Keratinocyte (primary cell): ENCODE data around the gene OR2F2. TPM values are rescaled to one million over a fixed set of nuclear protein-coding genes. Genes with fewer than 3 reads are reported as not detected.

ENCODE experiments used
- DNase-seq: peaks from one replicate; pipeline ENCODE4 v3.0.0-alpha.2; 2011; ENCODE audit warnings: low read depth, missing footprints, low spot score
- FAIRE-seq: peaks from 2 replicates; lab custom pipeline; 2011; peaks lifted over from hg19 to GRCh38; lab: Jason Lieb, UNC
- H2AFZ ChIP-seq: 2 replicates; pipeline ENCODE4 v1.6.0; 2012; ENCODE audit warnings: low read length, control low read depth, inconsistent platforms; ENCODE audit not compliant: control insufficient read depth
- H3K27ac ChIP-seq: 2 replicates; pipeline ENCODE4 v1.5.1; 2011; ENCODE audit warnings: low read length; ENCODE audit not compliant: control insufficient read depth, insufficient read depth
- H3K27me3 ChIP-seq: 3 replicates; pipeline ENCODE4 v1.6.0; 2011; ENCODE audit warnings: low read length; ENCODE audit not compliant: control insufficient read depth, insufficient read depth; ENCODE audit errors: extremely low read depth
- H3K36me3 ChIP-seq, 2 experiments: 2 replicates in 1 of 2; 3 replicates in 1 of 2; pipeline ENCODE4 v1.5.1; 2011; ENCODE audit warnings: low read length in 2 of 2, mild to moderate bottlenecking in 1 of 2; ENCODE audit not compliant: control insufficient read depth in 2 of 2, insufficient read depth in 2 of 2; ENCODE audit errors: extremely low read depth in 1 of 2
- H3K4me1 ChIP-seq: 3 replicates; pipeline ENCODE4 v1.5.1; 2011; ENCODE audit warnings: low read length; ENCODE audit not compliant: control insufficient read depth, insufficient read depth; ENCODE audit errors: extremely low read depth
- H3K4me2 ChIP-seq: 3 replicates; pipeline ENCODE4 v1.6.0; 2011; ENCODE audit warnings: low read depth, low read length; ENCODE audit not compliant: control insufficient read depth, insufficient read depth; ENCODE audit errors: extremely low read depth
- H3K4me3 ChIP-seq, 3 experiments: fragments of 200-600 bp in 1 of 3; sonication (generic) in 1 of 3; 2 replicates in 2 of 3; 3 replicates in 1 of 3; pipeline ENCODE4 v1.5.1; 2011 to 2016; ENCODE audit warnings: low read length in 3 of 3, mild to moderate bottlenecking in 3 of 3, control low read depth in 2 of 3, inconsistent platforms in 1 of 3, low read depth in 1 of 3, mixed read lengths in 1 of 3, mixed run types in 1 of 3, moderate library complexity in 1 of 3; ENCODE audit not compliant: control insufficient read depth in 2 of 3, insufficient read depth in 2 of 3; ENCODE audit errors: extremely low read depth in 1 of 3
- H3K79me2 ChIP-seq: 2 replicates; pipeline ENCODE4 v1.6.0; 2012; ENCODE audit warnings: low read length; ENCODE audit not compliant: control insufficient read depth, insufficient read depth
- H3K9ac ChIP-seq: 3 replicates; pipeline ENCODE4 v1.6.0; 2011; ENCODE audit warnings: low read length; ENCODE audit not compliant: control insufficient read depth, insufficient read depth; ENCODE audit errors: extremely low read depth
- H3K9me1 ChIP-seq: 3 replicates; pipeline ENCODE4 v1.6.0; 2011; ENCODE audit warnings: low read length; ENCODE audit not compliant: control insufficient read depth, insufficient read depth; ENCODE audit errors: extremely low read depth
- H3K9me3 ChIP-seq: 2 replicates; pipeline ENCODE4 v1.5.1; 2012; ENCODE audit warnings: low read depth, low read length; ENCODE audit not compliant: control insufficient read depth
- H4K20me1 ChIP-seq: 3 replicates; pipeline ENCODE4 v1.6.0; 2011; ENCODE audit warnings: low read length; ENCODE audit not compliant: control insufficient read depth, insufficient read depth; ENCODE audit errors: extremely low read depth
- EZH2 ChIP-seq: IDR thresholded peaks from one replicate; pipeline ENCODE4 v1.6.1; 2012; ENCODE audit warnings: inconsistent platforms, mild to moderate bottlenecking, low read length, moderate library complexity
- dilution Hi-C: fragments of 300-500 bp; cut with MboI; formaldehyde crosslinking; loops from one replicate; pipeline ENCODE4 v1.7.0; 2020; ENCODE audit warnings: low sequenced_read_pairs; ENCODE audit not compliant: extremely low pct_ligation_motif_present
- polyA plus RNA-seq, 5 experiments: library from polyadenylated mRNA; depleted of rRNA in 3 of 5; stranded (reverse) in 3 of 5; stranded (forward) in 1 of 5; unstranded in 1 of 5; fragments of >200 nt; gene quantifications; 1 replicate in 1 of 5; 2 replicates in 3 of 5; 3 replicates in 1 of 5; pipeline versions ENCODE4 v1.2.1 to v1.2.3, GENCODE V29; 2011 to 2012; ENCODE audit warnings: missing spikeins in 2 of 5, low read depth in 1 of 5, low replicate concordance in 1 of 5
- TF ChIP-seq, protein P1 (sequence below), 3 experiments: IDR thresholded peaks in 1 of 3; conservative IDR thresholded peaks in 1 of 3; optimal IDR thresholded peaks in 1 of 3; 2 replicates in 2 of 3; 3 replicates in 1 of 3; pipeline versions ENCODE3 to v1.5.1; 2011; ENCODE audit warnings: low read length in 3 of 3, mild to moderate bottlenecking in 3 of 3, moderate library complexity in 2 of 3, control low read depth in 1 of 3, inconsistent platforms in 1 of 3; ENCODE audit not compliant: insufficient read depth in 2 of 3; ENCODE audit errors: extremely low read depth in 1 of 3

Gene OR2F2
- polyA plus RNA-seq, 1 donor (not counting 4 experiments of a cell fraction or from before 2014, with no cell fraction given): not detected

DNA sequence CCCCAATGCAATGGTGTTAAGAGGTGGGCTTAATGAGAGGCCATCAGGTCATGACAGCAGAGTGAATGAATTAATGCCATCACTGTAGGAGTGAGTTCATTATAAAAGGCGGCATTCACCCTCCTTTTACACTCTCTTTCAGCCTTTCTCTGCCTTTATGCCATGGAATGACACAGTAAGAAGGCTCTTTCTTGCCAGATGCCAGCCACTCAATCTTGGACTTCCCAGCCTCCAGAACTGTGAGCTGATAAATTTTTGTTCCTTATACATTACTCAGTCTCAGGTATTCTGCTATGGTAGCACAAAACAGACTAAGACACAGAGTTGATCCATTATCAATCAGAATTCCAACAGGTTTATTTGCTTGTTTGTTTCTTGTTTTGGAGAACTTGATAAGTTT lies 36.2 kb upstream of the OR2F2 start:
- Histone ChIP-seq H3K9me1 (no peaks in the 10 kb centered on the region), H3K9me3 (no peaks in the 10 kb centered on the region), H3K4me2 (no peak overlapping the region), H3K9ac (no peak overlapping the region), H3K27ac (no peak overlapping the region), H3K4me1 (peaks cover 15% of the 10 kb centered on the region), H3K27me3 (no peaks in the 10 kb centered on the region), H3K79me2 (peaks cover 52% of the 10 kb centered on the region), H3K4me3 (no peak overlapping the region), H3K36me3 (no peaks in the 10 kb centered on the region), H2AFZ (no peak overlapping the region), H4K20me1 (no peaks in the 10 kb centered on the region)
- TF ChIP-seq, protein P1, sequence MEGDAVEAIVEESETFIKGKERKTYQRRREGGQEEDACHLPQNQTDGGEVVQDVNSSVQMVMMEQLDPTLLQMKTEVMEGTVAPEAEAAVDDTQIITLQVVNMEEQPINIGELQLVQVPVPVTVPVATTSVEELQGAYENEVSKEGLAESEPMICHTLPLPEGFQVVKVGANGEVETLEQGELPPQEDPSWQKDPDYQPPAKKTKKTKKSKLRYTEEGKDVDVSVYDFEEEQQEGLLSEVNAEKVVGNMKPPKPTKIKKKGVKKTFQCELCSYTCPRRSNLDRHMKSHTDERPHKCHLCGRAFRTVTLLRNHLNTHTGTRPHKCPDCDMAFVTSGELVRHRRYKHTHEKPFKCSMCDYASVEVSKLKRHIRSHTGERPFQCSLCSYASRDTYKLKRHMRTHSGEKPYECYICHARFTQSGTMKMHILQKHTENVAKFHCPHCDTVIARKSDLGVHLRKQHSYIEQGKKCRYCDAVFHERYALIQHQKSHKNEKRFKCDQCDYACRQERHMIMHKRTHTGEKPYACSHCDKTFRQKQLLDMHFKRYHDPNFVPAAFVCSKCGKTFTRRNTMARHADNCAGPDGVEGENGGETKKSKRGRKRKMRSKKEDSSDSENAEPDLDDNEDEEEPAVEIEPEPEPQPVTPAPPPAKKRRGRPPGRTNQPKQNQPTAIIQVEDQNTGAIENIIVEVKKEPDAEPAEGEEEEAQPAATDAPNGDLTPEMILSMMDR (optimal IDR thresholded peaks at IDR 0.05 in 1 of 3, IDR thresholded peaks at IDR 0.05 in 1 of 3, conservative IDR thresholded peaks at IDR 0.05 in 1 of 3; ENCODE audit: extremely low read depth in 1 of 3, insufficient read depth in 2 of 3, low read length in 3 of 3): no peak
- dilution Hi-C loops: no loop called here
- no peak for FAIRE-seq
- no peak for DNase-seq

DNA sequence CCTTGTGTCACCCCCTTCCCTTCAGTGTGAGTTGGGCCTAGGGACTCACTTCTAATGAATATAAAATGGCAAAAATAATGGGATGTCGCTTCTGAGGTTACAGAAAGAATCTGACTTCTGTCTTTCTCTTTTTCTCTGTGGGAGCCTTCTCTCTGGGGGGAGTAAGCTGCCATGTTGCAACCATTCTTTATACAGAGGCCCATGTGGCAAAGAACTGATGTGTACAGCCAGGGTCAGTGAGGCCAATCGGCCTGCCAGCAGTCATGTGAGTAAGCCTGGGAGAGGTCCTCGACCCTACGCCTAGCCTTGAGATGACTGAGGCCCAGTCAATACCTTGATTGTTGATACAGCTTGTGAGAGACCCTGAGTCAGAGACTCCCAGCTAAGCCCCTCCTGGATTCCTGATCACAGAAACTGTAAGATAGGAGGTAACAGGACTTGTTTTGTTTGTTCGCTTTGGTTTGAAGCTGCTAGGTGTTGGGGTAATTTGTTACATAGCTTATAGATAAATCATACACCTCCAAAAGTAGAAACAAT lies 34.7 kb upstream of the OR2F2 start:
- Histone ChIP-seq H3K36me3 (no peaks in the 10 kb centered on the region), H3K27me3 (no peaks in the 10 kb centered on the region), H3K9ac (peak overlapping the region; percentile 86), H3K4me3 (peak overlapping the region in 2 of 3 experiments; percentile 67 to 96), H3K4me1 (peaks cover 15% of the 10 kb centered on the region), H3K79me2 (peaks cover 45% of the 10 kb centered on the region), H2AFZ (no peak overlapping the region), H4K20me1 (no peaks in the 10 kb centered on the region), H3K9me3 (no peaks in the 10 kb centered on the region), H3K4me2 (peak overlapping the region; percentile 88), H3K27ac (peak overlapping the region; percentile 13), H3K9me1 (no peaks in the 10 kb centered on the region)
- no peak for TF ChIP-seq EZH2
- TF ChIP-seq, protein P1 (optimal IDR thresholded peaks at IDR 0.05 in 1 of 3, IDR thresholded peaks at IDR 0.05 in 1 of 3, conservative IDR thresholded peaks at IDR 0.05 in 1 of 3; ENCODE audit: extremely low read depth in 1 of 3, insufficient read depth in 2 of 3, low read length in 3 of 3): no peak
- FAIRE-seq: no peak
- dilution Hi-C loops: no loop called here
- DNase-seq: no peak
